SU-DHL-6 (cell line): ENCODE measurements around the gene TRIB2.

Experiments
- CTCF ChIP-seq: fragments of 200-600 bp; sonication (generic); IDR thresholded peaks from one replicate; pipeline ENCODE4 v1.5.1; 2017; ENCODE audit warnings: antibody characterized with exemption, mild to moderate bottlenecking, low read length, moderate library complexity; ENCODE audit not compliant: insufficient read depth, poor library complexity, severe bottlenecking
- EZH2phosphoT487 ChIP-seq: fragments of 200-600 bp; sonication (generic), shearing (Covaris generic); conservative IDR thresholded peaks from 2 replicates; pipeline ENCODE4 v1.6.1; 2018; ENCODE audit warnings: mild to moderate bottlenecking, antibody characterized with exemption, low read length, moderate library complexity, mixed read lengths

GRCh38 chr2:12776521-12776961 lies 59.8 kb downstream of the TRIB2 start:
- TF ChIP-seq CTCF: no peak
- no peak for TF ChIP-seq EZH2phosphoT487
